ENCODE measurements around the gene TMEM91. TPM values are rescaled to one million over a fixed set of nuclear protein-coding genes. Genes with fewer than 3 reads are reported as not detected.

TMEM91 gene
- total and polyA plus RNA-seq, 9 of the 15 experiments (the other 6 are each of a cell fraction or from before 2014, with no cell fraction given): 1.2 to 5.2 (median 2.7) TPM

- TF ChIP-seq, protein P1, sequence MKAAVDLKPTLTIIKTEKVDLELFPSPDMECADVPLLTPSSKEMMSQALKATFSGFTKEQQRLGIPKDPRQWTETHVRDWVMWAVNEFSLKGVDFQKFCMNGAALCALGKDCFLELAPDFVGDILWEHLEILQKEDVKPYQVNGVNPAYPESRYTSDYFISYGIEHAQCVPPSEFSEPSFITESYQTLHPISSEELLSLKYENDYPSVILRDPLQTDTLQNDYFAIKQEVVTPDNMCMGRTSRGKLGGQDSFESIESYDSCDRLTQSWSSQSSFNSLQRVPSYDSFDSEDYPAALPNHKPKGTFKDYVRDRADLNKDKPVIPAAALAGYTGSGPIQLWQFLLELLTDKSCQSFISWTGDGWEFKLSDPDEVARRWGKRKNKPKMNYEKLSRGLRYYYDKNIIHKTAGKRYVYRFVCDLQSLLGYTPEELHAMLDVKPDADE (conservative IDR thresholded peaks at IDR 0.05; ENCODE audit: control insufficient read depth, low read depth, low read length): no peak
- TF ChIP-seq MEF2D (tag; conservative IDR thresholded peaks at IDR 0.05; ENCODE audit: low read depth): no peak
- TF ChIP-seq, protein P2, sequence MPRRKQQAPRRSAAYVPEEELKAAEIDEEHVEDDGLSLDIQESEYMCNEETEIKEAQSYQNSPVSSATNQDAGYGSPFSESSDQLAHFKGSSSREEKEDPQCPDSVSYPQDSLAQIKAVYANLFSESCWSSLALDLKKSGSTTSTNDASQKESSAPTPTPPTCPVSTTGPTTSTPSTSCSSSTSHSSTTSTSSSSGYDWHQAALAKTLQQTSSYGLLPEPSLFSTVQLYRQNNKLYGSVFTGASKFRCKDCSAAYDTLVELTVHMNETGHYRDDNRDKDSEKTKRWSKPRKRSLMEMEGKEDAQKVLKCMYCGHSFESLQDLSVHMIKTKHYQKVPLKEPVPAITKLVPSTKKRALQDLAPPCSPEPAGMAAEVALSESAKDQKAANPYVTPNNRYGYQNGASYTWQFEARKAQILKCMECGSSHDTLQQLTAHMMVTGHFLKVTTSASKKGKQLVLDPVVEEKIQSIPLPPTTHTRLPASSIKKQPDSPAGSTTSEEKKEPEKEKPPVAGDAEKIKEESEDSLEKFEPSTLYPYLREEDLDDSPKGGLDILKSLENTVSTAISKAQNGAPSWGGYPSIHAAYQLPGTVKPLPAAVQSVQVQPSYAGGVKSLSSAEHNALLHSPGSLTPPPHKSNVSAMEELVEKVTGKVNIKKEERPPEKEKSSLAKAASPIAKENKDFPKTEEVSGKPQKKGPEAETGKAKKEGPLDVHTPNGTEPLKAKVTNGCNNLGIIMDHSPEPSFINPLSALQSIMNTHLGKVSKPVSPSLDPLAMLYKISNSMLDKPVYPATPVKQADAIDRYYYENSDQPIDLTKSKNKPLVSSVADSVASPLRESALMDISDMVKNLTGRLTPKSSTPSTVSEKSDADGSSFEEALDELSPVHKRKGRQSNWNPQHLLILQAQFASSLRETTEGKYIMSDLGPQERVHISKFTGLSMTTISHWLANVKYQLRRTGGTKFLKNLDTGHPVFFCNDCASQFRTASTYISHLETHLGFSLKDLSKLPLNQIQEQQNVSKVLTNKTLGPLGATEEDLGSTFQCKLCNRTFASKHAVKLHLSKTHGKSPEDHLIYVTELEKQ (CRISPR knock-in tag; IDR thresholded peaks at IDR 0.05): no peak
- TF ChIP-seq TRIM24 (IDR thresholded peaks at IDR 0.05): no peak
- no peak for TF ChIP-seq ZNF76 (CRISPR knock-in tag; IDR thresholded peaks at IDR 0.05; ENCODE audit: borderline replicate concordance)
- no peak for TF ChIP-seq ASH1L (IDR thresholded peaks at IDR 0.05; ENCODE audit: borderline replicate concordance, low read depth, partially characterized antibody)
- no peak for TF ChIP-seq DPF2 (IDR thresholded peaks at IDR 0.05)
- TF ChIP-seq MTA2 (IDR thresholded peaks at IDR 0.05; ENCODE audit: low read depth): no peak
- TF ChIP-seq DACH1 (IDR thresholded peaks at IDR 0.05; ENCODE audit: partially characterized antibody): no peak
Measured at GRCh38 chr19:41339936-41340335, 36.4 kb upstream of the TMEM91 start (continued).

Data from K562 (cell line).